Activated T-cell treated with anti-CD3 and anti-CD28 coated beads, Interleukin-2, amount 50 U/mL, for 48 hours (primary cell): ENCODE data around the gene TUBB8.
"Not testable (repeated sequence)": the region's sequence is repeated elsewhere in the genome, so short reads cannot be mapped to it uniquely, and the experiment has no call there.

Experiments used
- DNase-seq, 2 experiments: peaks; one replicate each; pipeline ENCODE4 v3.0.0-alpha.2; 2020

TUBB8 gene

GRCh38 chr10:13315-13635 is 35.8 kb downstream of the TUBB8 start:
- DNase-seq, result not testable (repeated sequence)

DNA sequence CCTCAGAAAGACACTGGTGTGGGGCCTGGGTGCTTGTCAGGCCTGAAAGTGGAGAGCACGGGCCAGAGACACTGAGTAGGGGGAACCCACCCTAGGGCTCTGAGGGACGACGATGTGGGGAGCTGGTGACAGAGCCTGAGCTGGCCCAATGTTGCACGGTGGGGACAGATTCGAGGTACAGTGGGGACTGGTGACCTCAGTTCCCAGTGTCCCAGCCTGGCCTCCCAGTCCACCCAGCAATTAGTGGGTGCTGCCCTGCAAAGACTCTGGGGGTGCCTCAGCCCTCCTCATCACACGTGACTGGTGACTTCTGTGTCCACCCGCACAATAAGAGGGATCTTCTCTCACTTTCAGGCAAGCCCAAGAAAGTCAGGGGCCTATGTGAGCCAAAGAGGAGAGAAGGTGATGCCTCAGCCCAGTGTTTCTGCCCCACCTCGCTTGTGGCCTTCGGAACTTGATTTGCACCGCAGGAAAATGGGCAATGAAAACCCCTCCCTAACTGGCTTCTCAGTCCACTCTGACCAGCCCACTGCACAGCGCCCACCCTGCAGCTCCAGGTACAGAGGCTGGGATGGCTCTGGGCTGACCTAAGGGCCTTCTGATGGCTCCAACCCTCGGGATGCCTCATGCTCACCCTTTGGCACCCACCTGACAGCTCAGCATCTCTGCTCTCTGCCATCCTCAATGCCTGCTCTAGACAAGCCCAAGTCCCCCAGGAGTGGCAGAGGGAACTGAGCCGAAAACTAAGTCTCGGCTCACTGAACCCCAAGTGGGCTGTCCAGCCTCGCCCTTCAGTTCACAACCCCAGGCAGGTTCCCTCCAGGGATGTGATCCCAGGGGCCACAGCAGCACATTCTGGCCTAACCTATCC is 36.4 kb downstream of the TUBB8 start:
- DNase-seq, result not testable (repeated sequence)

DNA sequence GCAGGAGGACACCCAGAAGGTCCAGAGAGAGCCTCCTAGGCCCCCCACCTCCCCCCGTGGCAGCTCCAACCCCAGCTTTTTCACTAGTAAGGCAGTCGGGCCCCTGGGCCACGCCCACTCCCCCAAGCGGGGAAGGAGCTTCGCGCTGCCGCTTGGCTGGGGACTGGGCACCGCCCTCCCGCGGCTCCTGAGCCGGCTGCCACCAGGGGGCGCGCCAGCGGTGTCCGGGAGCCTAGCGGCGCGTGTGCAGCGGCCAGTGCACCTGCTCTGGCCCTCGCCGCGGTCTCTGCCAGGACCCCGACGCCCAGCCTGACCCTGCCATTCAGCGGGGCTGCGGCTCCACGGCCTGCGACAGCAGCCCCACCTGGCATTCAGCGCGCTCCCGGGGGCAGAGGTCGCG is 37.8 kb downstream of the TUBB8 start:
- DNase-seq, result peak; percentile 29 to 52

DNA sequence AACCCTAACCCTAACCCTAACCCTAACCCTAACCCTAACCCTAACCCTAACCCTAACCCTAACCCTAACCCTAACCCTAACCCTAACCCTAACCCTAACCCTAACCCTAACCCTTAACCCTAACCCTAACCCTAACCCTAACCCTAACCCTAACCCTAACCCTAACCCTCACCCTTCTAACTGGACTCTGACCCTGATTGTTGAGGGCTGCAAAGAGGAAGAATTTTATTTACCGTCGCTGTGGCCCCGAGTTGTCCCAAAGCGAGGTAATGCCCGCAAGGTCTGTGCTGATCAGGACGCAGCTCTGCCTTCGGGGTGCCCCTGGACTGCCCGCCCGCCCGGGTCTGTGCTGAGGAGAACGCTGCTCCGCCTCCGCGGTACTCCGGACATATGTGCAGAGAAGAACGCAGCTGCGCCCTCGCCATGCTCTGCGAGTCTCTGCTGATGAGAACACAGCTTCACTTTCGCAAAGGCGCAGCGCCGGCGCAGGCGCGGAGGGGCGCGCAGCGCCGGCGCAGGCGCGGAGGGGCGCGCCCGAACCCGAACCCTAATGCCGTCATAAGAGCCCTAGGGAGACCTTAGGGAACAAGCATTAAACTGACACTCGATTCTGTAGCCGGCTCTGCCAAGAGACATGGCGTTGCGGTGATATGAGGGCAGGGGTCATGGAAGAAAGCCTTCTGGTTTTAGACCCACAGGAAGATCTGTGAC is 38.7 kb downstream of the TUBB8 start:
- DNase-seq, result not testable (repeated sequence)
